Neuronal stem cell (in vitro differentiated cells): Measurements from ENCODE around the gene APOLD1.

Experiments
- DNase-seq: peaks from one replicate; pipeline ENCODE4 v3.0.0-alpha.2; 2013; ENCODE audit warnings: low spot score
- H2AFZ ChIP-seq: one replicate; pipeline ENCODE4 v1.6.1; 2013; ENCODE audit warnings: mild to moderate bottlenecking, low read length, inconsistent platforms
- H2AK5ac ChIP-seq: 2 replicates; pipeline ENCODE4 v1.6.1; 2013; ENCODE audit warnings: low read depth, mild to moderate bottlenecking, inconsistent platforms, low read length, moderate library complexity, mixed read lengths
- H2BK120ac ChIP-seq: 2 replicates; pipeline ENCODE4 v1.6.1; 2013; ENCODE audit warnings: low read depth, mild to moderate bottlenecking, inconsistent platforms, low read length, moderate library complexity, mixed read lengths
- H2BK12ac ChIP-seq: one replicate; pipeline ENCODE4 v1.6.1; 2013; ENCODE audit warnings: low read length, inconsistent platforms
- H2BK15ac ChIP-seq: 2 replicates; pipeline ENCODE4 v1.6.1; 2013; ENCODE audit warnings: mild to moderate bottlenecking, low read length, inconsistent platforms, mixed read lengths
- H2BK5ac ChIP-seq: one replicate; pipeline ENCODE4 v1.6.1; 2013; ENCODE audit warnings: inconsistent platforms, mild to moderate bottlenecking, low read length, moderate library complexity
- H3K14ac ChIP-seq: one replicate; pipeline ENCODE4 v1.6.1; 2013; ENCODE audit warnings: low read length, inconsistent platforms
- H3K18ac ChIP-seq: 2 replicates; pipeline ENCODE4 v1.6.1; 2013; ENCODE audit warnings: low read length, inconsistent platforms
- H3K23ac ChIP-seq: 2 replicates; pipeline ENCODE4 v1.6.1; 2013; ENCODE audit warnings: low read depth, mild to moderate bottlenecking, mixed read lengths, low read length, inconsistent platforms; ENCODE audit not compliant: poor library complexity
- H3K27ac ChIP-seq: replicated peaks from 3 replicates; pipeline ENCODE4 v1.5.1; 2013; ENCODE audit warnings: low read length, inconsistent platforms
- H3K27me3 ChIP-seq, 3 experiments: 2 replicates each; pipeline ENCODE4 v1.6.1; 2013; ENCODE audit warnings: low read length in 3 of 3, mild to moderate bottlenecking in 2 of 3, inconsistent platforms in 1 of 3, low read depth in 1 of 3, mixed read lengths in 1 of 3, moderate library complexity in 1 of 3; ENCODE audit not compliant: control insufficient read depth in 3 of 3, insufficient read depth in 3 of 3
- H3K36me3 ChIP-seq, 2 donors: replicated peaks in 1 of 2; 2 replicates each; pipeline ENCODE4 v1.6.1; 2013; ENCODE audit warnings: low read length in 2 of 2; ENCODE audit not compliant: control insufficient read depth in 2 of 2, insufficient read depth in 2 of 2
- H3K4ac ChIP-seq: 2 replicates; pipeline ENCODE4 v1.6.1; 2013; ENCODE audit warnings: inconsistent platforms, mild to moderate bottlenecking, low read length, moderate library complexity
- H3K4me1 ChIP-seq, 2 donors: 1 replicate in 1 of 2; 2 replicates in 1 of 2; pipeline ENCODE4 v1.6.1; 2013; ENCODE audit warnings: low read length in 2 of 2, low read depth in 1 of 2; ENCODE audit not compliant: control insufficient read depth in 2 of 2, insufficient read depth in 1 of 2
- H3K4me2 ChIP-seq: one replicate; pipeline ENCODE4 v1.6.1; 2013; ENCODE audit warnings: mild to moderate bottlenecking, low read length, inconsistent platforms; ENCODE audit not compliant: insufficient read depth, poor library complexity, severe bottlenecking
- H3K4me3 ChIP-seq, 2 donors: 2 replicates each; pipeline ENCODE4 v1.5.1; 2013; ENCODE audit warnings: low read length in 2 of 2, mild to moderate bottlenecking in 2 of 2, inconsistent platforms in 1 of 2, moderate library complexity in 1 of 2
- H3K79me1 ChIP-seq: one replicate; pipeline ENCODE4 v1.6.1; 2013; ENCODE audit warnings: low read depth, mild to moderate bottlenecking, inconsistent platforms, low read length, moderate library complexity
- H3K9ac ChIP-seq: one replicate; pipeline ENCODE4 v1.6.1; 2013; ENCODE audit warnings: mild to moderate bottlenecking, low read depth, low read length, inconsistent platforms; ENCODE audit not compliant: poor library complexity
- H3K9me3 ChIP-seq, 2 donors: replicated peaks in 1 of 2; 2 replicates each; pipeline versions ENCODE3 to v1.6.1; 2013; ENCODE audit warnings: low read length in 2 of 2, mild to moderate bottlenecking in 2 of 2, inconsistent platforms in 1 of 2, low read depth in 1 of 2, mixed read lengths in 1 of 2, moderate library complexity in 1 of 2; ENCODE audit not compliant: control insufficient read depth in 2 of 2, insufficient read depth in 1 of 2
- H4K8ac ChIP-seq: one replicate; pipeline ENCODE4 v1.6.1; 2013; ENCODE audit warnings: low read depth, mild to moderate bottlenecking, inconsistent platforms, low read length, moderate library complexity
- H4K91ac ChIP-seq: one replicate; pipeline ENCODE4 v1.6.1; 2013; ENCODE audit warnings: low read length, low read depth, mild to moderate bottlenecking, inconsistent platforms; ENCODE audit not compliant: poor library complexity
- WGBS, 2 donors: extraction: QIAGEN DNeasy Blood & Tissue Kit; methylation state at CpG; one replicate each; pipeline ENCODE4 v1.1.7; 2013; ENCODE audit warnings: missing lambda C conversion rate in 2 of 2, mixed read lengths in 1 of 2; ENCODE audit not compliant: insufficient read length in 2 of 2, insufficient replicate concordance in 1 of 2; ENCODE audit errors: extremely low coverage in 2 of 2; 5-methylcytosine and 5-hydroxymethylcytosine counted together

The APOLD1 gene

DNA sequence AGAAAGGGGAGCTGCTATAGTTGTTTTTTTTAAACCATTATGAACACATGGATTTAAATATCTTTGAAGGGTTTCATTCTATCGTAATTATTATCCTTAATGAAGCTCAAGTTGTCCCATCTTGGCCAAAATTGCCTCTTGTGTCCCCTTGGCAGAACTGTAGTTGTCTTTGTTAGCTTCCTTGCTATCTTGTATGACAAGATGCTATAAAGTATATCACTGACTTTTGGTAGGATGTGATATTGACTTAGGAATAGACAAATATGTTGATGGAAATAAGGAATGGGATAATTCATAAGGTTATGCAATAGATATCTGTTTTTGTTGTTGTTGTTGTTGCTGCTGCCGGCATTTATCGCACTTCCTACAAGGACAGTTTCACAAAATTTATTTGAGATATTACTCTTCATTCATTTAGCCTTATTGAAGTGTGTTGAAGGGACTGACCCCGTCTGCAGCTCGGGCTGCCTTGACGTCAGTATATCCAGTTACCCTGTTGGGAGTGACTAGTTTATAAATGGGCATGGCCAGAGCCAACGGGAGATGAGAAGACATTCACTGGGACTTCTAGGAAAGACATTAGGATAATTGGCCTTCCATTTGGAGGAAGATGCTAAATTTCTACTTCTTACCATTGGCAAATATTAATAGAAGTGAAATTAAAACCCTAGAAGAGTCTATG, 26.1 kb upstream of the APOLD1 start:
- WGBS, 2 donors = no CpG with 5 or more reads among the region's 7 CpGs
- H3K27ac ChIP-seq = no peak overlapping the region

GRCh38 chr12:12764824-12765223, 20.6 kb upstream of the APOLD1 start:
- Histone ChIP-seq H3K4me3 (no peak overlapping the region), H3K14ac (no peak overlapping the region), H3K9ac (no peak overlapping the region), H3K36me3 (no peaks in the 10 kb centered on the region), H2AFZ (peak overlapping the region; percentile 49), H3K9me3 (no peaks in the 10 kb centered on the region), H2AK5ac (no peak overlapping the region), H2BK12ac (no peak overlapping the region), H3K27ac (no peak overlapping the region), H4K91ac (no peak overlapping the region), H3K18ac (no peak overlapping the region), H3K4ac (no peak overlapping the region), H2BK15ac (no peak overlapping the region), H4K8ac (no peak overlapping the region), H3K4me2 (no peak overlapping the region), H3K79me1 (no peaks in the 10 kb centered on the region), H2BK5ac (no peak overlapping the region), H3K23ac (no peak overlapping the region), H3K27me3 (no peaks in the 10 kb centered on the region), H2BK120ac (no peak overlapping the region), H3K4me1 (no peaks in the 10 kb centered on the region)
- DNase-seq = no peak

More for the DNA sequence above, 26.1 kb upstream of the APOLD1 start:
- no peak overlapping the region for H3K18ac ChIP-seq
- H2AFZ ChIP-seq = no peak overlapping the region
- H2AK5ac ChIP-seq = no peak overlapping the region
- DNase-seq = no peak
- no peak overlapping the region for H2BK5ac ChIP-seq
- no peaks in the 10 kb centered on the region for H3K4me1 ChIP-seq
- H4K91ac ChIP-seq = no peak overlapping the region
- H3K4ac ChIP-seq = no peak overlapping the region
- H3K9ac ChIP-seq = no peak overlapping the region
- no peak overlapping the region for H3K23ac ChIP-seq
- H3K4me2 ChIP-seq = no peak overlapping the region
- no peaks in the 10 kb centered on the region for H3K36me3 ChIP-seq
- H3K14ac ChIP-seq = no peak overlapping the region
- no peak overlapping the region for H2BK12ac ChIP-seq
- H2BK15ac ChIP-seq = no peak overlapping the region
- no peak overlapping the region for H2BK120ac ChIP-seq
- H3K9me3 ChIP-seq = no peaks in the 10 kb centered on the region
- H4K8ac ChIP-seq = no peak overlapping the region
- no peaks in the 10 kb centered on the region for H3K79me1 ChIP-seq
- no peaks in the 10 kb centered on the region for H3K27me3 ChIP-seq
- no peak overlapping the region for H3K4me3 ChIP-seq

DNA sequence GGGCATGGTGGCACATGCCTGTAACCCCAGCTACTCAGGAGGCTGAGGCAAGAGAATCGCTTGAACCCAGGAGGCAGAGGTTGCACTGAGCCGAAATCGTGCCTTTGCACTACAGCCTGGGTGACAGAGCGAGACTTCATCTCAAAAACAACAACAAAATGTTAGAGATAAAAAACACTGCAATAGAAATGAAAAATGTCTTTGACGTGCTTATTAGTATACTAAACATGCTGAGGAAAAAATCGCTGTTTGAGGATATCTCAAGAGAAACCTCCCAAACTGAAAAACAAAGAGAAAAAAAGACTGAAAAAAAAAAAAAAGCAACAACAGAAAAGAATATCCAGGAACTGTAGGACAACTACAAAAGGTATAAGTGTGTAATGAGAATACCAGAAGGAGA, 15.2 kb upstream of the APOLD1 start:
- H4K91ac ChIP-seq = no peak overlapping the region
- no peak for DNase-seq
- H3K4ac ChIP-seq = no peak overlapping the region
- no peaks in the 10 kb centered on the region for H3K79me1 ChIP-seq
- no peak overlapping the region for H4K8ac ChIP-seq
- no peak overlapping the region for H3K4me2 ChIP-seq
- H3K18ac ChIP-seq = no peak overlapping the region
- peaks cover 2 to 3% of the 10 kb centered on the region in 2 donors for H3K9me3 ChIP-seq
- H3K36me3 ChIP-seq = no peaks in the 10 kb centered on the region
- no peaks in the 10 kb centered on the region for H3K27me3 ChIP-seq
- H3K9ac ChIP-seq = no peak overlapping the region
- WGBS, 2 donors = no CpG with 5 or more reads among the region's 6 CpGs
- H2AK5ac ChIP-seq = no peak overlapping the region
- H2BK5ac ChIP-seq = no peak overlapping the region
- no peak overlapping the region for H3K23ac ChIP-seq
- no peak overlapping the region for H3K14ac ChIP-seq
- no peak overlapping the region for H2BK120ac ChIP-seq
- no peak overlapping the region for H2BK15ac ChIP-seq
- no peak overlapping the region for H2BK12ac ChIP-seq
- H3K4me3 ChIP-seq = no peak overlapping the region
- no peaks in the 10 kb centered on the region for H3K4me1 ChIP-seq
- H2AFZ ChIP-seq = no peak overlapping the region
- H3K27ac ChIP-seq = no peak overlapping the region

DNA sequence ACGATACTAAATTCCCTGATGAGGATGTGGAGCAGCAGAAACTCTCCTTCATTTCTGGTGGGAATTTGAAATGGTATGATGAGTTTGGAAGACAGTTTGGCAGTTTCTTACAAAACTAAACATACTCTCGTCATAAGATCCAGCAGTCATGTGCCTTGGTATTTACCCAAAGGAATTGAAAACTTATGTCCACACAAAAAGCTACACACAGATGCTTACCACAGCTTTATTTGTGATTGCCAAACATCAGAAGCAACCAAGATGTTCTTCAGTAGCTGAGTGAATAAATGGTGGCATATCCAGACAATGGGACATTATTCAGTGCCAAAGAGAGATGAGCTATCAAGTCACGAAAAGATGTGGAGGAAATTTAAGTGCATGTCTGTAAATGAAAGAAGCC, 10.7 kb upstream of the APOLD1 start:
- Histone ChIP-seq H2BK5ac (no peak overlapping the region), H3K9me3 (peaks cover 2 to 3% of the 10 kb centered on the region in 2 donors), H4K8ac (no peak overlapping the region), H3K4me2 (no peak overlapping the region), H3K4me3 (no peak overlapping the region), H3K18ac (no peak overlapping the region), H2BK12ac (no peak overlapping the region), H3K36me3 (no peaks in the 10 kb centered on the region), H3K79me1 (no peaks in the 10 kb centered on the region), H3K23ac (no peak overlapping the region), H3K27ac (no peak overlapping the region), H4K91ac (no peak overlapping the region), H3K14ac (no peak overlapping the region), H3K4ac (no peak overlapping the region), H2BK120ac (no peak overlapping the region), H3K27me3 (no peaks in the 10 kb centered on the region), H2AK5ac (no peak overlapping the region), H3K4me1 (peaks cover 0 to 2% of the 10 kb centered on the region in 2 donors), H2BK15ac (no peak overlapping the region), H3K9ac (no peak overlapping the region), H2AFZ (no peak overlapping the region)
- WGBS, 2 donors = no CpG with 5 or more reads among the region's 3 CpGs
- no peak for DNase-seq
